HCT116 (cell line): ENCODE measurements around the gene PXMP2. TPM values are rescaled to one million over a fixed set of nuclear protein-coding genes. Genes with fewer than 3 reads are reported as not detected.

Source experiments
- ATAC-seq: fragments of 200-7000 bp; cut with Tn5 transposase; 2 replicates; pipeline ENCODE4 v1.9.1; 2020; ENCODE audit warnings: mild to moderate bottlenecking, moderate library complexity
- BruUV-seq: library from RNA; stranded (reverse); fragments of 400-500 nt; replicated peaks from 2 replicates; lab custom pipeline; 2021; lab: Mats Ljungman, UMichigan
- CTCF ChIA-PET: fragments of 300-600 bp; sonication (Branson Sonifier 250); formaldehyde crosslinking; loops from one replicate; lab custom pipeline; 2021; ENCODE audit warnings: antibody characterized with exemption; lab: Charles Lee
- POLR2A ChIA-PET: fragments of 300-600, 350-600 bp; sonication (Branson Sonifier 250); formaldehyde crosslinking; loops from one replicate; lab custom pipeline; 2021; ENCODE audit warnings: antibody characterized with exemption; lab: Charles Lee
- RAD21 ChIA-PET, 2 experiments: fragments of 300-600 bp; sonication (Branson Sonifier 250); formaldehyde crosslinking; loops; one replicate each; lab custom pipeline; 2023; ENCODE audit warnings: low total read pairs in 2 of 2; ENCODE audit not compliant: uncharacterized antibody in 2 of 2, unreplicated experiment in 2 of 2, low non-redundant PET in 1 of 2; lab: Charles Lee
- DNase-seq: peaks from one replicate; pipeline ENCODE4 v3.0.0-alpha.2; 2010; ENCODE audit warnings: low read depth, low spot score
- H2AFZ ChIP-seq: fragments of 200-600 bp; shearing (Covaris generic), sonication (generic); 2 replicates; pipeline ENCODE4 v1.6.1; 2017; ENCODE audit warnings: low read depth, mixed run types, mixed read lengths, antibody characterized with exemption, low read length; ENCODE audit not compliant: poor library complexity, severe bottlenecking
- H3K27ac ChIP-seq: 2 replicates; pipeline ENCODE4 v1.5.1; 2012; ENCODE audit warnings: low read depth, low read length
- H3K27me3 ChIP-seq: fragments of 200-600 bp; sonication (generic); 2 replicates; pipeline ENCODE4 v1.6.1; 2016; ENCODE audit warnings: mixed run types, low read length, mixed read lengths; ENCODE audit not compliant: insufficient read depth
- H3K36me3 ChIP-seq, 2 experiments: fragments of 200-500 bp in 1 of 2; fragments of 200-600 bp in 1 of 2; sonication (Bioruptor generic) in 1 of 2; sonication (generic) in 1 of 2; 2 replicates each; pipeline versions ENCODE4 v1.5.1 to v1.6.1; 2014 to 2016; ENCODE audit warnings: low read length in 2 of 2, inconsistent platforms in 1 of 2, mixed read lengths in 1 of 2, mixed run types in 1 of 2; ENCODE audit not compliant: insufficient read depth in 2 of 2, control insufficient read depth in 1 of 2
- H3K4me1 ChIP-seq, 2 experiments: fragments of 200-600 bp in 1 of 2; sonication (generic) in 1 of 2; 2 replicates each; pipeline versions ENCODE4 v1.5.1 to v1.6.1; 2012 to 2017; ENCODE audit warnings: low read length in 2 of 2, inconsistent platforms in 1 of 2, mild to moderate bottlenecking in 1 of 2, mixed read lengths in 1 of 2, mixed run types in 1 of 2, moderate library complexity in 1 of 2; ENCODE audit not compliant: insufficient read depth in 2 of 2, control insufficient read depth in 1 of 2
- H3K4me2 ChIP-seq: fragments of 200-600 bp; sonication (generic); 2 replicates; pipeline ENCODE4 v1.6.1; 2017; ENCODE audit warnings: mixed run types, low read length, mixed read lengths
- H3K4me3 ChIP-seq, 2 experiments: fragments of 200-600 bp in 1 of 2; sonication (generic) in 1 of 2; replicated peaks in 1 of 2; 2 replicates each; pipeline ENCODE4 v1.5.1; 2011 to 2016; ENCODE audit warnings: low read length in 2 of 2, control low read depth in 1 of 2, low read depth in 1 of 2, mild to moderate bottlenecking in 1 of 2, mixed read lengths in 1 of 2, mixed run types in 1 of 2
- H3K79me2 ChIP-seq: fragments of 200-600 bp; sonication (generic); 2 replicates; pipeline ENCODE4 v1.6.1; 2017; ENCODE audit warnings: mild to moderate bottlenecking, mixed run types, low read length, moderate library complexity, mixed read lengths; ENCODE audit not compliant: insufficient read depth
- H3K9ac ChIP-seq: fragments of 200-600 bp; sonication (generic); 2 replicates; pipeline ENCODE4 v1.6.1; 2016; ENCODE audit warnings: low read length, mixed read lengths
- H3K9me2 ChIP-seq: fragments of 200-600 bp; sonication (generic), shearing (Covaris generic); 2 replicates; pipeline ENCODE4 v1.6.1; 2017; ENCODE audit warnings: mixed run types, mild to moderate bottlenecking, moderate library complexity; ENCODE audit not compliant: insufficient read depth
- H3K9me3 ChIP-seq, 2 experiments: fragments of 200-500 bp in 1 of 2; fragments of 200-600 bp in 1 of 2; sonication (Bioruptor generic) in 1 of 2; sonication (generic) in 1 of 2; 2 replicates each; pipeline ENCODE4 v1.6.1; 2014 to 2017; ENCODE audit warnings: low read length in 2 of 2, mixed read lengths in 2 of 2, inconsistent platforms in 1 of 2, low read depth in 1 of 2, mild to moderate bottlenecking in 1 of 2, mixed run types in 1 of 2, moderate library complexity in 1 of 2; ENCODE audit not compliant: control insufficient read depth in 1 of 2, insufficient read depth in 1 of 2
- H4K20me1 ChIP-seq: fragments of 200-600 bp; sonication (generic), shearing (Covaris generic); 2 replicates; pipeline ENCODE4 v1.6.1; 2017; ENCODE audit warnings: mixed run types, mild to moderate bottlenecking, moderate library complexity; ENCODE audit not compliant: insufficient read depth
- ATF3 ChIP-seq: IDR thresholded peaks from 2 replicates; pipeline ENCODE4 v1.6.1; 2012
- EGR1 ChIP-seq: IDR thresholded peaks from 2 replicates; pipeline ENCODE4 v1.6.1; 2012; ENCODE audit warnings: low read depth
- JUND ChIP-seq: IDR thresholded peaks from 2 replicates; pipeline ENCODE4 v1.6.1; 2012
- RAD21 ChIP-seq: IDR thresholded peaks from 2 replicates; pipeline ENCODE4 v1.6.1; 2012; ENCODE audit warnings: low read depth, mild to moderate bottlenecking
- SIN3A ChIP-seq: IDR thresholded peaks from 2 replicates; pipeline ENCODE4 v1.6.1; 2012; ENCODE audit warnings: low read depth
- SP1 ChIP-seq: IDR thresholded peaks from 2 replicates; pipeline ENCODE4 v1.6.1; 2012; ENCODE audit warnings: low read depth
- TCF7L2 ChIP-seq: IDR thresholded peaks from 2 replicates; pipeline ENCODE4 v1.7.0; 2011; ENCODE audit warnings: borderline replicate concordance, inconsistent platforms; ENCODE audit not compliant: insufficient read depth, insufficient read length; ENCODE audit errors: extremely low read depth
- ZBTB33 ChIP-seq: IDR thresholded peaks from 2 replicates; pipeline ENCODE4 v1.6.1; 2011; ENCODE audit warnings: mild to moderate bottlenecking, low read length, moderate library complexity; ENCODE audit not compliant: insufficient replicate concordance; ENCODE audit errors: extremely low read depth
- intact Hi-C: fragments of 100-400 bp; cut with micrococcal nuclease; formaldehyde crosslinking; loops from 2 replicates; pipeline ENCODE4 v1.10.0; 2022
- total RNA-seq: library from RNA; stranded (reverse); gene quantifications from one replicate; pipeline ENCODE4 v1.2.1, GENCODE V29; 2021; ENCODE audit not compliant: unreplicated experiment

PXMP2 gene
- total RNA-seq, 1 experiment from 2014 or later = 30.9 TPM

- no TSS peak for BruUV-seq
- H3K9me3 ChIP-seq = no peaks in the 10 kb centered on the region
- H3K79me2 ChIP-seq = no peaks in the 10 kb centered on the region
- ChIA-PET CTCF (no interaction called here), RAD21 (no interaction called here), POLR2A (no interaction called here)
- no peak overlapping the region for H3K27ac ChIP-seq
- H3K36me3 ChIP-seq = peaks cover 26 to 50% of the 10 kb centered on the region in 2 experiments; a peak in 3 of 4 replicates
- H3K27me3 ChIP-seq = no peaks in the 10 kb centered on the region
- TF ChIP-seq EGR1 (no peak), JUND (no peak), RAD21 (no peak), TCF7L2 (no peak), SIN3A (no peak), SP1 (no peak), ZBTB33 (no peak)
- H3K9me2 ChIP-seq = no peaks in the 10 kb centered on the region
- no peaks in the 10 kb centered on the region for H3K4me1 ChIP-seq
- H3K9ac ChIP-seq = no peak overlapping the region
- no peak for ATAC-seq
- no peak overlapping the region for H3K4me2 ChIP-seq
- no peak for DNase-seq
- no peak overlapping the region for H3K4me3 ChIP-seq
- intact Hi-C loops = no loop called here
- H2AFZ ChIP-seq = no peak overlapping the region
- H4K20me1 ChIP-seq = no peaks in the 10 kb centered on the region
These were observed 40.5 kb upstream of the PXMP2 start for GRCh38 chr12:132646850-132647249.

GRCh38 chr12:132647858-132648257, 39.5 kb upstream of the PXMP2 start:
- ATAC-seq (no peak), DNase-seq (no peak)
- intact Hi-C loops = no loop called here
- RAD21 ChIA-PET = no interaction called here
- no peaks in the 10 kb centered on the region for H3K79me2 ChIP-seq
- BruUV-seq = no TSS peak
- H3K9me2 ChIP-seq = no peaks in the 10 kb centered on the region
- no peak overlapping the region for H3K4me2 ChIP-seq
- no peaks in the 10 kb centered on the region for H3K4me1 ChIP-seq
- no peak overlapping the region for H2AFZ ChIP-seq
- no peak for TF ChIP-seq ATF3
- POLR2A ChIA-PET = no interaction called here
- H3K4me3 ChIP-seq = no peak overlapping the region
- no peaks in the 10 kb centered on the region for H3K27me3 ChIP-seq
- H3K27ac ChIP-seq = no peak overlapping the region
- H3K36me3 ChIP-seq = peaks cover 26 to 56% of the 10 kb centered on the region in 2 experiments; a peak in 3 of 4 replicates
- no peaks in the 10 kb centered on the region for H4K20me1 ChIP-seq
- H3K9ac ChIP-seq = no peak overlapping the region
- CTCF ChIA-PET = no interaction called here
- H3K9me3 ChIP-seq = no peaks in the 10 kb centered on the region
